H9 (cell line): ENCODE measurements around the gene ABLIM1. TPM values are rescaled to one million over a fixed set of nuclear protein-coding genes. Genes with fewer than 3 reads are reported as not detected.

Experiments used
- DNase-seq: peaks from one replicate; pipeline ENCODE4 v3.0.0-alpha.2; 2017
- H2AFZ ChIP-seq: one replicate; pipeline ENCODE4 v1.6.1; 2013; ENCODE audit warnings: mild to moderate bottlenecking, low read length, control low read depth, moderate library complexity
- H2AK5ac ChIP-seq: 2 replicates; pipeline ENCODE4 v1.6.1; 2013; ENCODE audit warnings: low read length, control low read depth, mixed read lengths; ENCODE audit not compliant: insufficient read length
- H2BK120ac ChIP-seq: one replicate; pipeline ENCODE4 v1.6.1; 2013; ENCODE audit warnings: low read depth, mild to moderate bottlenecking, low read length, control low read depth, inconsistent platforms; ENCODE audit not compliant: poor library complexity, severe bottlenecking
- H2BK12ac ChIP-seq: 2 replicates; pipeline ENCODE4 v1.6.1; 2013; ENCODE audit warnings: low read length, control low read depth, mixed read lengths, low read depth; ENCODE audit not compliant: insufficient read length
- H2BK15ac ChIP-seq: 2 replicates; pipeline ENCODE4 v1.6.1; 2013; ENCODE audit warnings: low read depth, low read length, control low read depth
- H2BK20ac ChIP-seq: one replicate; pipeline ENCODE4 v1.6.1; 2013; ENCODE audit warnings: low read depth, mild to moderate bottlenecking, low read length, control low read depth, inconsistent platforms; ENCODE audit not compliant: poor library complexity, severe bottlenecking
- H2BK5ac ChIP-seq: 2 replicates; pipeline ENCODE4 v1.6.1; 2013; ENCODE audit warnings: low read length, control low read depth, mixed read lengths; ENCODE audit not compliant: insufficient read length
- H3K14ac ChIP-seq: 2 replicates; pipeline ENCODE4 v1.6.1; 2013; ENCODE audit warnings: low read length, control low read depth; ENCODE audit not compliant: insufficient read depth
- H3K18ac ChIP-seq: 2 replicates; pipeline ENCODE4 v1.6.1; 2013; ENCODE audit warnings: low read depth, mild to moderate bottlenecking, mixed read lengths, low read length, control low read depth; ENCODE audit not compliant: insufficient read length
- H3K23ac ChIP-seq: 2 replicates; pipeline ENCODE4 v1.6.1; 2013; ENCODE audit warnings: low read length, control low read depth, mixed read lengths, low read depth; ENCODE audit not compliant: insufficient read length
- H3K23me2 ChIP-seq: 2 replicates; pipeline ENCODE4 v1.6.1; 2013; ENCODE audit warnings: low read depth, mild to moderate bottlenecking, mixed read lengths, low read length, control low read depth; ENCODE audit not compliant: insufficient read length, poor library complexity, severe bottlenecking
- H3K27ac ChIP-seq: 2 replicates; pipeline ENCODE4 v1.5.1; 2013; ENCODE audit warnings: low read length, control low read depth, mixed read lengths, low read depth; ENCODE audit not compliant: insufficient read length
- H3K27me3 ChIP-seq: 2 replicates; pipeline ENCODE4 v1.6.1; 2013; ENCODE audit warnings: low read length, control low read depth, inconsistent platforms; ENCODE audit not compliant: insufficient read depth
- H3K4ac ChIP-seq: 2 replicates; pipeline ENCODE4 v1.6.1; 2013; ENCODE audit warnings: low read depth, mild to moderate bottlenecking, control low read depth, inconsistent platforms, low read length, moderate library complexity
- H3K4me1 ChIP-seq: 2 replicates; pipeline ENCODE4 v1.6.1; 2013; ENCODE audit warnings: low read length, control low read depth, inconsistent platforms; ENCODE audit not compliant: insufficient read depth
- H3K4me2 ChIP-seq: 2 replicates; pipeline ENCODE4 v1.6.1; 2013; ENCODE audit warnings: low read length, control low read depth, mixed read lengths; ENCODE audit not compliant: insufficient read length, insufficient read depth
- H3K56ac ChIP-seq: 2 replicates; pipeline ENCODE4 v1.6.1; 2013; ENCODE audit warnings: low read depth, mild to moderate bottlenecking, mixed read lengths, low read length, control low read depth; ENCODE audit not compliant: insufficient read length
- H3K79me1 ChIP-seq: 2 replicates; pipeline ENCODE4 v1.6.1; 2013; ENCODE audit warnings: low read depth, mild to moderate bottlenecking, moderate library complexity, low read length, control low read depth, inconsistent platforms; ENCODE audit not compliant: insufficient read depth, poor library complexity, severe bottlenecking
- H3K79me2 ChIP-seq: 2 replicates; pipeline ENCODE4 v1.6.1; 2013; ENCODE audit warnings: low read length, control low read depth, inconsistent platforms; ENCODE audit not compliant: insufficient read depth
- H3K9ac ChIP-seq: 2 replicates; pipeline ENCODE4 v1.6.1; 2013; ENCODE audit warnings: low read length, control low read depth, mixed read lengths; ENCODE audit not compliant: insufficient read length; ENCODE audit errors: extremely low read depth
- H3K9me3 ChIP-seq: one replicate; pipeline ENCODE4 v1.6.1; 2013; ENCODE audit warnings: low read depth, low read length, inconsistent platforms; ENCODE audit not compliant: control insufficient read depth
- H3T11ph ChIP-seq: one replicate; pipeline ENCODE4 v1.6.1; 2013; ENCODE audit warnings: mild to moderate bottlenecking, low read length, control low read depth, inconsistent platforms
- H4K20me1 ChIP-seq: one replicate; pipeline ENCODE4 v1.6.1; 2013; ENCODE audit not compliant: control insufficient read depth, insufficient read length, insufficient read depth
- H4K5ac ChIP-seq: 2 replicates; pipeline ENCODE4 v1.6.1; 2013; ENCODE audit warnings: low read depth, mild to moderate bottlenecking, mixed read lengths, low read length, control low read depth; ENCODE audit not compliant: insufficient read length
- H4K8ac ChIP-seq: replicated peaks from 2 replicates; pipeline ENCODE4 v1.6.1; 2013; ENCODE audit warnings: low read length, control low read depth, mixed read lengths, low read depth; ENCODE audit not compliant: insufficient read length
- H4K91ac ChIP-seq: 2 replicates; pipeline ENCODE4 v1.6.1; 2013; ENCODE audit warnings: low read depth, mild to moderate bottlenecking, moderate library complexity, mixed read lengths, low read length, control low read depth; ENCODE audit not compliant: insufficient read length
- H3K27ac Mint-ChIP-seq, 3 experiments: 2 replicates in 2 of 3; 3 replicates in 1 of 3; pipeline ENCODE4 v1.8.0; 2020 to 2021; ENCODE audit warnings: mixed read lengths in 3 of 3, mild to moderate bottlenecking in 1 of 3, moderate library complexity in 1 of 3
- H3K27me3 Mint-ChIP-seq: 2 replicates; pipeline ENCODE4 v1.8.0; 2021; ENCODE audit warnings: low read depth, mild to moderate bottlenecking, moderate library complexity, mixed read lengths
- H3K36me3 Mint-ChIP-seq, 3 experiments: 2 replicates in 2 of 3; 3 replicates in 1 of 3; pipeline ENCODE4 v1.8.0; 2020 to 2021; ENCODE audit warnings: low read depth in 3 of 3, mixed read lengths in 3 of 3; ENCODE audit not compliant: insufficient read depth in 1 of 3
- H3K4me1 Mint-ChIP-seq, 2 experiments: 2 replicates each; pipeline ENCODE4 v1.8.0; 2020; ENCODE audit warnings: mixed read lengths in 2 of 2
- H3K4me3 Mint-ChIP-seq, 2 experiments: 2 replicates in 1 of 2; 3 replicates in 1 of 2; pipeline ENCODE4 v1.8.0; 2020 to 2021; ENCODE audit warnings: mild to moderate bottlenecking in 2 of 2, mixed read lengths in 2 of 2, moderate library complexity in 1 of 2
- H3K9me3 Mint-ChIP-seq, 2 experiments: 2 replicates in 1 of 2; 3 replicates in 1 of 2; pipeline ENCODE4 v1.8.0; 2020; ENCODE audit warnings: mild to moderate bottlenecking in 2 of 2, mixed read lengths in 2 of 2, moderate library complexity in 1 of 2
- WGBS: extraction: QIAGEN DNeasy Blood & Tissue Kit; methylation state at CpG from one replicate; pipeline ENCODE4 v1.1.7; 2013; ENCODE audit warnings: missing lambda C conversion rate, low lambda C conversion rate, mixed read lengths; ENCODE audit not compliant: insufficient read length; ENCODE audit errors: extremely low coverage; 5-methylcytosine and 5-hydroxymethylcytosine counted together
- total RNA-seq: library from RNA; stranded (reverse); gene quantifications from 2 replicates; pipeline ENCODE4 v1.2.1, GENCODE V29; 2021
- TF ChIP-seq, protein P1 (sequence below): fragments of 200-600 bp; sonication (generic); conservative IDR thresholded peaks from 3 replicates; pipeline ENCODE4 v1.8.0; 2021; ENCODE audit warnings: antibody characterized with exemption, mild to moderate bottlenecking

ABLIM1 gene
- total RNA-seq, 1 experiment from 2014 or later: 32.1 TPM

DNA sequence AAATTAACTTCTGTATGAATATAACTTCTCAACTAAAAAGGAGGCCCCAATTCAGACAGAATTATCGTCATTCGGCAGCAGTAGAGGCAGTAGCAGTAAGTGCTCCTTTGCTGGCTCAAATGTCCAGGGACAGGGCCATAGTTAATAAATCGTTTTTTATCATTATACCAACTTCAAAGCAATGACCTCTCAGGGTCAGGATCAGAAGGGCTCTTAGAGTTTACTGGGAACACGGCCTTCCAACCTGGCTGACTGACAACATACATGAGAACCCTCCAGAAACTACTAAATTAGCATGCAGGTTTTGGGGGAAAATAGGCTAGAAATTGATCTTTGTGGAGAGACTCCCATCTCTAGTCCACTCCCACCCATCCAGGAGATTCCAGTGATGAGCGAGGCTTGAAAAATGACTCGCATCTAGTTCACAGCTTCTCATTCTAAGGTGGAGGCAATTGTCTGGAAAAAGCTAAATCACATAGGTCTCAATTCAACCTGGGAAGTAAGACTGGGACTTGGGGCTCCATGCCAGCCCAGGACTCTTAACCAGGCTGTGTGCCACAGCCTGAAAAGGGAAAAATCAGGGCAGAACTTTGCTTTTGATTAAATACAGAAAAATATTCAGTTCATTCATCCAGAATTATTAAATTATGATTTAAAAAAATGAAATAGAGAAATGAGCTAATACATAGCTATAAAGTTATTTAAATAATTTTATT, 84.6 kb downstream of the ABLIM1 start:
- no peak overlapping the region for H3K4me3 Mint-ChIP-seq
- no CpG with 5 or more reads among the region's 6 CpGs for WGBS

More for the DNA sequence above, 84.6 kb downstream of the ABLIM1 start:
- no peak for DNase-seq
- no peak overlapping the region for H3K27ac ChIP-seq
- H2BK15ac ChIP-seq: no peak overlapping the region
- H3K23me2 ChIP-seq: no peaks in the 10 kb centered on the region
- peak overlapping the region; percentile 66 for H2BK20ac ChIP-seq
- H3K56ac ChIP-seq: no peak overlapping the region
- no peak overlapping the region for H2AFZ ChIP-seq
- no peak overlapping the region for H3T11ph ChIP-seq
- H3K4ac ChIP-seq: no peak overlapping the region
- no peak overlapping the region for H4K5ac ChIP-seq
- no peak overlapping the region for H3K14ac ChIP-seq
- peaks cover 3% of the 10 kb centered on the region; the same call in 1 of the 2 replicates for H3K4me1 ChIP-seq
- no peak overlapping the region for H4K91ac ChIP-seq
- H4K20me1 ChIP-seq: no peaks in the 10 kb centered on the region
- no peaks in the 10 kb centered on the region for H3K9me3 ChIP-seq
- no peak overlapping the region for H2BK12ac ChIP-seq
- no peak overlapping the region for H2AK5ac ChIP-seq
- H3K27me3 ChIP-seq: no peaks in the 10 kb centered on the region
- H3K27me3 Mint-ChIP-seq: no peaks in the 10 kb centered on the region
- no peak overlapping the region for H3K4me2 ChIP-seq
- TF ChIP-seq, protein P1, sequence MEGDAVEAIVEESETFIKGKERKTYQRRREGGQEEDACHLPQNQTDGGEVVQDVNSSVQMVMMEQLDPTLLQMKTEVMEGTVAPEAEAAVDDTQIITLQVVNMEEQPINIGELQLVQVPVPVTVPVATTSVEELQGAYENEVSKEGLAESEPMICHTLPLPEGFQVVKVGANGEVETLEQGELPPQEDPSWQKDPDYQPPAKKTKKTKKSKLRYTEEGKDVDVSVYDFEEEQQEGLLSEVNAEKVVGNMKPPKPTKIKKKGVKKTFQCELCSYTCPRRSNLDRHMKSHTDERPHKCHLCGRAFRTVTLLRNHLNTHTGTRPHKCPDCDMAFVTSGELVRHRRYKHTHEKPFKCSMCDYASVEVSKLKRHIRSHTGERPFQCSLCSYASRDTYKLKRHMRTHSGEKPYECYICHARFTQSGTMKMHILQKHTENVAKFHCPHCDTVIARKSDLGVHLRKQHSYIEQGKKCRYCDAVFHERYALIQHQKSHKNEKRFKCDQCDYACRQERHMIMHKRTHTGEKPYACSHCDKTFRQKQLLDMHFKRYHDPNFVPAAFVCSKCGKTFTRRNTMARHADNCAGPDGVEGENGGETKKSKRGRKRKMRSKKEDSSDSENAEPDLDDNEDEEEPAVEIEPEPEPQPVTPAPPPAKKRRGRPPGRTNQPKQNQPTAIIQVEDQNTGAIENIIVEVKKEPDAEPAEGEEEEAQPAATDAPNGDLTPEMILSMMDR: no peak
- no peaks in the 10 kb centered on the region for H3K9me3 Mint-ChIP-seq
- H3K18ac ChIP-seq: no peak overlapping the region
- H2BK5ac ChIP-seq: no peak overlapping the region
- peaks cover 3 to 11% of the 10 kb centered on the region in 2 experiments; a peak in 3 of 4 replicates for H3K4me1 Mint-ChIP-seq
- no peak overlapping the region for H3K23ac ChIP-seq
- no peak overlapping the region for H2BK120ac ChIP-seq
- H3K27ac Mint-ChIP-seq: 0 out of 7 replicates have a peak overlapping the region, but pooled peaks of 1 of the 3 experiments have one; percentile 8
- H3K9ac ChIP-seq: no peak overlapping the region
- H3K79me2 ChIP-seq: no peaks in the 10 kb centered on the region
- no peaks in the 10 kb centered on the region for H3K79me1 ChIP-seq
- H3K36me3 Mint-ChIP-seq: no peaks in the 10 kb centered on the region
- H4K8ac ChIP-seq: no peak overlapping the region
